Gastroesophageal sphincter (tissue), 4 donors: ENCODE results near the gene SLFN11. TPM values are rescaled to one million over a fixed set of nuclear protein-coding genes. Genes with fewer than 3 reads are reported as not detected.

Experiments
- ATAC-seq: fragments of 150-250 bp; one replicate; pipeline ENCODE4 v1.9.1; 2016; ENCODE audit warnings: mild to moderate bottlenecking, moderate library complexity
- H3K27ac ChIP-seq, 4 donors: fragments of 200-600 bp; sonication (generic) in 3 of 4; 1 replicate in 3 of 4; 2 replicates in 1 of 4; pipeline ENCODE4 v1.5.1; 2016 to 2019
- H3K27me3 ChIP-seq: fragments of 200-600 bp; sonication (generic); one replicate; pipeline ENCODE4 v1.5.1; 2019
- H3K36me3 ChIP-seq, 2 donors: fragments of 200-600 bp; sonication (generic); one replicate each; pipeline ENCODE4 v1.5.1; 2019; ENCODE audit warnings: control low read depth in 1 of 2
- H3K4me1 ChIP-seq, 3 donors: fragments of 200-600 bp; sonication (generic); 1 replicate in 2 of 3; 2 replicates in 1 of 3; pipeline ENCODE4 v1.5.1; 2016 to 2019; ENCODE audit warnings: control low read depth in 2 of 3
- H3K4me3 ChIP-seq, 2 donors: fragments of 200-600 bp; sonication (generic); one replicate each; pipeline ENCODE4 v1.5.1; 2019; ENCODE audit warnings: mild to moderate bottlenecking in 1 of 2, moderate library complexity in 1 of 2
- H3K9me3 ChIP-seq, 3 donors: fragments of 200-600 bp; sonication (generic); one replicate each; pipeline ENCODE4 v1.5.1; 2017 to 2019; ENCODE audit warnings: control low read depth in 2 of 3
- CTCF ChIP-seq, 4 experiments: fragments of 200-600 bp in 2 of 4; fragments of 450-650 bp in 2 of 4; sonication (generic) in 1 of 4; IDR thresholded peaks; one replicate each; pipeline ENCODE4 v1.5.1; 2017 to 2019; ENCODE audit warnings: antibody characterized with exemption in 4 of 4, mild to moderate bottlenecking in 2 of 4, moderate library complexity in 2 of 4
- EP300 ChIP-seq: sonication (generic); formaldehyde crosslinking; IDR thresholded peaks from one replicate; pipeline ENCODE4 v1.6.1; 2017; ENCODE audit warnings: antibody characterized with exemption, mild to moderate bottlenecking
- POLR2A ChIP-seq, 2 donors: fragments of 450-650 bp; IDR thresholded peaks; one replicate each; pipeline ENCODE4 v1.6.1; 2017; ENCODE audit warnings: antibody characterized with exemption in 2 of 2, mild to moderate bottlenecking in 2 of 2, moderate library complexity in 1 of 2
- POLR2AphosphoS5 ChIP-seq: sonication (generic); formaldehyde crosslinking; IDR thresholded peaks from one replicate; pipeline ENCODE4 v1.6.1; 2017; ENCODE audit warnings: antibody characterized with exemption
- WGBS, 2 donors: methylation state at CpG; one replicate each; pipeline ENCODE4 v1.1.5; 2018; ENCODE audit warnings: low coverage in 1 of 2; 5-methylcytosine and 5-hydroxymethylcytosine counted together
- total RNA-seq, 4 donors: library from RNA; depleted of rRNA; stranded (reverse); fragments of >200 nt; gene quantifications; one replicate each; pipeline ENCODE4 v1.1.0, GENCODE V29; 2016

Gene SLFN11
- total RNA-seq, 4 donors from 2014 or later, result 17.1 to 25.7 (median 22.2) TPM

DNA sequence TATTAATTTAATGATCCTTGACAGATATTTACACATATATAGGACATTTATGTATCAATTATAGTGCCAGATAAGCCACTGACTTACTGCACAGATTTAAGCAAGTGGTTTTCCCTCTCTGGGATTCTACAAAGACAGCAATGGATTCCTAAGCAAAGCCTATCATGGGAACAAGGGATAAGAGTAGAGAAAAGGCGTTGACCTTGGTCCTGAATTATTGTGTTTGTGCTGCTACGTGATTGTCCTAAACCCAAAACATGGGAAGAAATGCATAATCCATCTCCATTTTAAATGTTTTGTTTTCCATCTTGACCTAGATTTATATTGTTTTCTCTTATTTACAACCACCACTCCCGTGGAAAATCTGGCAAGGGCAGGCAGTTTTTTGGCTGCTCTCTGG, 14.0 kb downstream of the SLFN11 start:
- peaks cover 0 to 48% of the 10 kb centered on the region in 2 donors for H3K36me3 ChIP-seq
- peaks cover 0 to 11% (median 0%) of the 10 kb centered on the region in 3 donors for H3K4me1 ChIP-seq
- no peak for ATAC-seq
- peaks cover 9% of the 10 kb centered on the region for H3K27me3 ChIP-seq
- WGBS, 2 donors, result 63 to 71% methylated on average over 3 of the region's 3 CpGs
- H3K9me3 ChIP-seq, result no peaks in the 10 kb centered on the region
- no peak overlapping the region for H3K27ac ChIP-seq
- no peak for TF ChIP-seq CTCF (IDR thresholded peaks at IDR 0.05)
- TF ChIP-seq EP300, result no peak
- TF ChIP-seq POLR2A (IDR thresholded peaks at IDR 0.05), result no peak
- TF ChIP-seq POLR2AphosphoS5, result no peak
- H3K4me3 ChIP-seq, result no peak overlapping the region

DNA sequence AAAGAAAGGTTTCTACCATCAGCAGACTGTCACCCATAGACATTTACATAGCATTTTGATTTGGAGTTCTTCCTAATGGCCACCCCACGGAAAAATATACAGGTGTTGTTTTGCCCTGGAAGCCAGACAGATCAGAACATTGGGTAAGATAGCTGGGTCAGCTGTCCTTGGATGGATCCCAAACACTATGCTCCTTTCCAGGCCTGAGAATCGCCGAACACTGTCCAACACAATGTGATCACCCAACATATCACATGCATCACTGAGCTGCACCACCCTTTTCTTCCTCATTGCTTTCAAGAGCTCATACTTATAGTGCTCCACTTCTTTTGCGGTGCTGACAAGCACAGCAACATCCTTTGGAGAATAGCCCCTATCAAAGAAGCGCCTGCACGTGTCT, 21.1 kb downstream of the SLFN11 start:
- no peak overlapping the region for H3K4me3 ChIP-seq
- no peaks in the 10 kb centered on the region for H3K9me3 ChIP-seq
- no peak overlapping the region for H3K27ac ChIP-seq
- peaks cover 16% of the 10 kb centered on the region for H3K27me3 ChIP-seq
- H3K4me1 ChIP-seq, result no peaks in the 10 kb centered on the region
- H3K36me3 ChIP-seq, result peaks cover 0 to 27% of the 10 kb centered on the region in 2 donors
- TF ChIP-seq CTCF (IDR thresholded peaks at IDR 0.05) (no peak), POLR2A (IDR thresholded peaks at IDR 0.05) (no peak), POLR2AphosphoS5 (no peak), EP300 (no peak)
- WGBS, 2 donors, result 68 to 78% methylated on average over 4 to 6 of the region's 6 CpGs
- ATAC-seq, result no peak

GRCh38 chr17:35350493-35350892, 22.9 kb downstream of the SLFN11 start:
- Histone ChIP-seq H3K27ac (no peak overlapping the region), H3K4me3 (no peak overlapping the region), H3K27me3 (peaks cover 33% of the 10 kb centered on the region), H3K36me3 (peaks cover 0 to 22% of the 10 kb centered on the region in 2 donors), H3K4me1 (peaks cover 0 to 17% (median 6%) of the 10 kb centered on the region in 3 donors), H3K9me3 (no peaks in the 10 kb centered on the region)
- WGBS, 2 donors, result 65 to 79% methylated on average over 1 of the region's 1 CpG
- no peak for ATAC-seq
- TF ChIP-seq POLR2A (IDR thresholded peaks at IDR 0.05) (no peak), CTCF (IDR thresholded peaks at IDR 0.05) (no peak), EP300 (no peak), POLR2AphosphoS5 (no peak)

DNA sequence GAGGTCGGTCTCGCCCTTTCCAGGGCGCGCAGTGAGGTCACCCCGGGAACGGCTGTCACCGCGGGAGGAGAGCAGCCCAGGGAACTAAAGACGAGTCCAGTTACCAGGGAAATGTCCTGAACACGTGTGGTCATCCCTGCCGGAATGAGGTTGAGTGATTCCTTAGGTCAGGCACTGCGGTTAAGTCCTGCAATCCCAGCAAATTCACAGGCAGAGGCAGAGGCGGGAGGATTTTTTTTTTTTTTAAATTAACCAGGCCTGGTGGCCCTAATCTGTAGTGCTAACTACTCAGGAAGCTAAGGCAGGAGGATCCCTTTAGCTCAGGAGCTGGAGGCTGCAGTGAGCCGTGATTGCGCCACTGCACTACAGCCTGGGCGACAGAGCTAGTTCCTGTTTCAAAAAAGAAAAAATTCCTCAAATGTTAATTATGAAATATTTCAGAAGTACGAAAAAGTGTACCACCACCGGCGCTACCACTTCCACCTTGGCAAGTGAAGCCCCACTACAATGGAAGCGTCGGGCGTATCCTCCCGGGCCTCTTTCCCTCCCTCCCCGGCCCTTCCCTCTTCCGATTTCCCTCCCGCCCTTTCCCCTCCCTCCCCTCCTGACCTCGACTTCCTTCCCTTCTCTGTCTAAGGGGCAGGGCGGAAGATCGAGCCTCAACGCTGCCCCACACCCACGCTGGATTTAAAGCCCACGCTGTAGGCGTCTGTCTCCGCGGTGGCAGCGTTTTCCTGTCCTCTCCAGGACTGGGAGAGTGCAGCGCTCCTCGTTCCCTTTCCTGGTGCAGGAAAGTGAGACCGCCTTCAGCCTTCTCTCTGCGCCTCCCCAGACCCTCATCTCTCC, 27.3 kb downstream of the SLFN11 start:
- H3K36me3 ChIP-seq, result no peaks in the 10 kb centered on the region
- H3K4me3 ChIP-seq, result peak overlapping the region; percentile 5 to 48
- H3K4me1 ChIP-seq, result peaks cover 0 to 23% (median 9%) of the 10 kb centered on the region in 3 donors
- H3K27ac ChIP-seq, result peak overlapping the region in 3 of 4 donors; percentile 70 to 77 (median 74)
- WGBS, 2 donors, result 1% methylated on average over 29 to 34 of the region's 40 CpGs
- H3K9me3 ChIP-seq, result peaks cover 0 to 12% (median 0%) of the 10 kb centered on the region in 3 donors
- peak; percentile 88 for ATAC-seq
- TF ChIP-seq CTCF (IDR thresholded peaks at IDR 0.05) (peak in 2 of 4 experiments; percentile 3 to 13), POLR2AphosphoS5 (peak; percentile 12), EP300 (no peak)
- peaks cover 75% of the 10 kb centered on the region for H3K27me3 ChIP-seq

DNA sequence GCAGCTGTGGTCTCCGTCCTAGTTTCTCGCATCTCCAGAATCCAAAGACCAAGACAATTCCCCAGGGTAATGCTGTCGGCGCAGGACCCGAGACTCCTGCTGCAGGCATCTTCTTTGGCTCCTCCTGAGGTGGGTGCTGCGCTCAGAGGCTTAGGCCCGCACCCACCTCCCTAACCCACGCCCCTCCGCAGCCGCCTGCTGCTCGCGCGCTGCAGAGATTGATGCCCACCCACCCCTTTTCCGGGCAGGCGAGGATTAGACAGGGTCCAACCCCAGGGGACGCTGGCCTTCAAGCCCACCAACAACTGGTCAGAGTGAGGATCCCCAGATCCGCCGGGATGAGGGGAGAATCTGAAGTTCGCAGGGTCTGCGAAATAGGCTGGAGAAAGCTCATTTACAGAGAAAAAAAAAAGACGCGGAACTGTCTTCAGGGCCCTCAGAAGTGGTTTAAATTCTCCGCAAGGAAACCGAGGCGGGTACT, 27.9 kb downstream of the SLFN11 start:
- peak overlapping the region in 3 of 4 donors; percentile 70 to 77 (median 74) for H3K27ac ChIP-seq
- H3K9me3 ChIP-seq, result peaks cover 0 to 17% (median 0%) of the 10 kb centered on the region in 3 donors
- ATAC-seq, result no peak
- H3K27me3 ChIP-seq, result peaks cover 76% of the 10 kb centered on the region
- WGBS, 2 donors, result 10 to 14% methylated on average over 5 to 12 of the region's 25 CpGs
- peak overlapping the region; percentile 5 to 48 for H3K4me3 ChIP-seq
- H3K36me3 ChIP-seq, result no peaks in the 10 kb centered on the region
- no peak for TF ChIP-seq POLR2A (IDR thresholded peaks at IDR 0.05)
- TF ChIP-seq EP300, result no peak
- TF ChIP-seq CTCF (IDR thresholded peaks at IDR 0.05), result no peak
- no peak for TF ChIP-seq POLR2AphosphoS5
- H3K4me1 ChIP-seq, result peaks cover 0 to 23% (median 9%) of the 10 kb centered on the region in 3 donors
